GM23248 (cell line): Measurements from ENCODE around the gene AKAP13. TPM values are rescaled to one million over a fixed set of nuclear protein-coding genes. Genes with fewer than 3 reads are reported as not detected.

Source experiments
- DNase-seq: peaks from one replicate; pipeline ENCODE4 v3.0.0-alpha.2; 2015
- H2AFZ ChIP-seq: fragments of 200-600 bp; sonication (generic); 2 replicates; pipeline ENCODE4 v1.6.1; 2016; ENCODE audit warnings: antibody characterized with exemption
- H3F3A ChIP-seq: fragments of 200-600 bp; sonication (generic); 2 replicates; pipeline ENCODE4 v1.6.1; 2016; ENCODE audit warnings: mild to moderate bottlenecking, antibody characterized with exemption, mixed run types; ENCODE audit not compliant: insufficient read depth
- H3K27ac ChIP-seq: fragments of 200-600 bp; sonication (generic); 2 replicates; pipeline ENCODE4 v1.5.1; 2016; ENCODE audit warnings: mild to moderate bottlenecking
- H3K27me3 ChIP-seq: fragments of 200-600 bp; sonication (generic); replicated peaks from 2 replicates; pipeline ENCODE4 v1.6.1; 2016; ENCODE audit warnings: mild to moderate bottlenecking; ENCODE audit not compliant: insufficient read depth
- H3K36me3 ChIP-seq: fragments of 200-600 bp; sonication (generic); 2 replicates; pipeline ENCODE4 v1.6.1; 2016; ENCODE audit warnings: low read depth, mild to moderate bottlenecking
- H3K4me1 ChIP-seq: fragments of 200-600 bp; sonication (generic); 2 replicates; pipeline ENCODE4 v1.6.1; 2016; ENCODE audit warnings: mild to moderate bottlenecking; ENCODE audit not compliant: insufficient read depth
- H3K4me2 ChIP-seq: fragments of 200-600 bp; sonication (generic); one replicate; pipeline ENCODE4 v1.6.1; 2016; ENCODE audit warnings: mild to moderate bottlenecking; ENCODE audit not compliant: unreplicated experiment
- H3K4me3 ChIP-seq: fragments of 200-600 bp; sonication (generic); 2 replicates; pipeline ENCODE4 v1.5.1; 2016; ENCODE audit warnings: mild to moderate bottlenecking
- H3K79me2 ChIP-seq: fragments of 200-600 bp; sonication (generic); 2 replicates; pipeline ENCODE4 v1.6.1; 2016; ENCODE audit warnings: mild to moderate bottlenecking; ENCODE audit not compliant: insufficient read depth
- H3K9ac ChIP-seq: fragments of 200-600 bp; sonication (generic); 2 replicates; pipeline ENCODE4 v1.6.1; 2016; ENCODE audit warnings: mild to moderate bottlenecking
- H3K9me2 ChIP-seq: fragments of 200-600 bp; sonication (generic); 2 replicates; pipeline ENCODE4 v1.6.1; 2016; ENCODE audit warnings: mixed run types, mild to moderate bottlenecking, moderate library complexity; ENCODE audit not compliant: insufficient read depth
- H3K9me3 ChIP-seq: fragments of 200-600 bp; sonication (generic); one replicate; pipeline ENCODE4 v1.6.1; 2017; ENCODE audit warnings: low read depth
- H4K20me1 ChIP-seq: fragments of 200-600 bp; sonication (generic); 2 replicates; pipeline ENCODE4 v1.6.0; 2016; ENCODE audit not compliant: insufficient read depth
- EZH2 ChIP-seq: fragments of 200-600 bp; sonication (generic); IDR thresholded peaks from 2 replicates; pipeline ENCODE4 v1.6.1; 2018; ENCODE audit warnings: antibody characterized with exemption, mild to moderate bottlenecking; ENCODE audit not compliant: insufficient read depth, poor library complexity, severe bottlenecking
- EZH2phosphoT487 ChIP-seq: fragments of 200-600 bp; sonication (generic); IDR thresholded peaks from 2 replicates; pipeline ENCODE4 v1.6.1; 2018; ENCODE audit warnings: antibody characterized with exemption, moderate library complexity, mild to moderate bottlenecking, low read depth; ENCODE audit not compliant: insufficient read depth
- WGBS, 2 experiments: methylation state at CpG; one replicate each; pipeline ENCODE4 v1.1.6; 2015 to 2017; ENCODE audit warnings: low lambda C conversion rate in 2 of 2, low coverage in 1 of 2; ENCODE audit errors: missing lambda C conversion rate in 2 of 2; 5-methylcytosine and 5-hydroxymethylcytosine counted together
- in situ Hi-C: fragments of 300-500 bp; cut with MboI; formaldehyde crosslinking; loops from 2 replicates; pipeline ENCODE4 v1.15.0; 2020
- polyA plus RNA-seq: library from polyadenylated mRNA; unstranded; fragments of >200 nt; fragmentation: Nextera tagmentation; extraction: Ambion mirVana; gene quantifications from 2 replicates; pipeline ENCODE4 v1.2.1, GENCODE V29; 2016
- total RNA-seq: library from RNA; depleted of rRNA; stranded (reverse); fragments of >200 nt; shearing (Covaris generic); gene quantifications from 2 replicates; pipeline ENCODE4 v1.2.3, GENCODE V29; 2014

AKAP13 gene
- total and polyA plus RNA-seq, 2 experiments from 2014 or later: 26.5 to 27.7 TPM

DNA sequence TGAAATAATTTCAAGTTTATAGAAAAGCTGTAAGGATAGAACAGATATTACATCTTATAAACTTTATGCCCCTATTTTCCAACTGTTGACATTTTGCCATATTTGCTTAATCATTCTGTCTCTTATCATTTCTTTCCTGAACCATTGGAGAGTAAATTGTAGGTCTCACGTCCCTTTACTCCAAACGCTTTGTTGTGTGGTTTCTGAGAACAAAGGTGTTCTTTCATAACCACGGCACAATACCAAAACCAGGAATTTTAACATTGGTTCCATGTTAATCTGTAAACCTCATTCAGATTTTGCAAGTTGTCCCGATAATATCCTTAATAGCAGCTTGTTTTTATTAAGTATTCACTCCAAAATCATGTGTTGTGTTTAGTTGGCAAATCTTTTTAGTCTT, 134.8 kb downstream of the AKAP13 start:
- Histone ChIP-seq H3K4me2 (no peak overlapping the region), H3K9me2 (no peaks in the 10 kb centered on the region), H3K36me3 (no peaks in the 10 kb centered on the region), H3K27me3 (no peaks in the 10 kb centered on the region), H3K79me2 (peaks cover 98% of the 10 kb centered on the region), H2AFZ (no peak overlapping the region), H3K9ac (no peak overlapping the region), H4K20me1 (no peaks in the 10 kb centered on the region), H3F3A (no peaks in the 10 kb centered on the region), H3K4me1 (peaks cover 20% of the 10 kb centered on the region), H3K4me3 (no peak overlapping the region), H3K27ac (no peak overlapping the region), H3K9me3 (no peaks in the 10 kb centered on the region)
- peak; percentile 13 for DNase-seq
- TF ChIP-seq EZH2 (no peak), EZH2phosphoT487 (no peak)
- in situ Hi-C loops: no loop called here
- 32 to 42% methylated on average over 4 of the region's 4 CpGs for WGBS, 2 experiments

DNA sequence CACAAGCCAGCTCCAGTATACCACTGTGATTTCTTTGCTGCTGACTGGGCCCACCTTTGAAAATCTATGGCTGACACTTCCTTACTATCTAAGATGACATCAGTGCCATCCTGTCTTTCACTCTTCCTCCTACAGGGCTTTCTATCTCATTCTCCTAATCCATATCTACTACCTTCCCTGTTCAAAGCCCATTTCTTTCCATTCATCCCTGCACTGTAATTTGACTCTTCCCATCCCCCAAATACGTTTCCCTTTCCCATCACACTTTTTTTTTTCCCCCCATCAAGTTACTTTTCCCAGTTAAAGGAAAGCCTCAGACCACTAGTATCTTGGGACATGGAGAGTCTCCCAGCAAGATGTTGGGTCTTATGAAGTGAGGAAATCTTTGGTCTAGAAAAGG, 136.7 kb downstream of the AKAP13 start:
- H3F3A ChIP-seq: no peaks in the 10 kb centered on the region
- no peak overlapping the region for H3K4me2 ChIP-seq
- in situ Hi-C loops: no loop called here
- H3K9me3 ChIP-seq: no peaks in the 10 kb centered on the region
- no peak overlapping the region for H3K27ac ChIP-seq
- no peak overlapping the region for H3K9ac ChIP-seq
- H3K9me2 ChIP-seq: no peaks in the 10 kb centered on the region
- WGBS, 2 experiments: 96% methylated on average over 1 of the region's 1 CpG
- peaks cover 99% of the 10 kb centered on the region for H3K79me2 ChIP-seq
- TF ChIP-seq EZH2: no peak
- no peak for TF ChIP-seq EZH2phosphoT487
- no peak overlapping the region for H3K4me3 ChIP-seq
- DNase-seq: no peak
- H3K27me3 ChIP-seq: no peaks in the 10 kb centered on the region
- peaks cover 20% of the 10 kb centered on the region for H3K4me1 ChIP-seq
- H3K36me3 ChIP-seq: no peaks in the 10 kb centered on the region
- no peaks in the 10 kb centered on the region for H4K20me1 ChIP-seq
- H2AFZ ChIP-seq: no peak overlapping the region

DNA sequence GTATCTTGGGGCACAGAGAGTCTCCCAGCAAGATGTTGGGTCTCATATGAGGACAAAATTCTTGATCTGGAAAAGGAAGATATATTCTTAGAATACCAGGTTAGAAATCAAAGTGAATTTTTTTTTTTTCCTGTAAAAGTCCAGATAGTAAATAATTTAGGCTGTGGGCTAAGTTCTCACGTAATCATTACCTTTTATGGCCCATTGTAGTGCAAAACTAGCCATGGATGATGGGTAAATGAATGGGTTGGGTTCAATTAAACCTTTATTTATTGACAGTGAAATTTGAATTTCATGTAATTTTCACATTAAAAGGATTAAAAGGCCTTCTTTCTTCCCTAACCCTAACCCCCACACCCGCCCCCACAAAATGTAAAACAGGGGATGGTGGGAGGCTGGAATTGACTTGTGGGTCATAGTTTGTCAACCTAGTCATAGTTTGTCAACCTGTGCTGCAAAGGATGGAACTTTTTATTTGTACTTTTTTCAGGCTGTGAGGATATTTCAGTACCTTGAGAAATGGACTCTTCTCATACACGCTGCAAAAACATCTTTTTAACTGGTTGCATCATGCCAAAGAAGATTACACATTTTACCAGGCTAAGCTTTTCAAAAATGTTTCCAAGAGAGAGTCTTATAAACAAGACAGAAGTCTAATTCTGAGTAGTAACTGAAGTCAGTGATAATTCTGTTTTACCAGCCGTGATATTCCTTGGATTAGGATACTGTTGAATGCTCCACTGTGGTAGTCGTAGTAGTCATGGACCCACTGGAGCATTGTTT, 138.8 kb downstream of the AKAP13 start:
- H3K9me2 ChIP-seq: no peaks in the 10 kb centered on the region
- peaks cover 86% of the 10 kb centered on the region for H3K79me2 ChIP-seq
- no peaks in the 10 kb centered on the region for H3K9me3 ChIP-seq
- H3K4me3 ChIP-seq: no peak overlapping the region
- peaks cover 20% of the 10 kb centered on the region for H3K4me1 ChIP-seq
- H3K36me3 ChIP-seq: no peaks in the 10 kb centered on the region
- no peaks in the 10 kb centered on the region for H4K20me1 ChIP-seq
- TF ChIP-seq EZH2 (no peak), EZH2phosphoT487 (no peak)
- no peak overlapping the region for H3K27ac ChIP-seq
- no peak overlapping the region for H2AFZ ChIP-seq
- H3F3A ChIP-seq: no peaks in the 10 kb centered on the region
- in situ Hi-C loops: no loop called here
- H3K4me2 ChIP-seq: no peak overlapping the region
- H3K27me3 ChIP-seq: no peaks in the 10 kb centered on the region
- 60 to 62% methylated on average over 5 of the region's 5 CpGs for WGBS, 2 experiments
- no peak overlapping the region for H3K9ac ChIP-seq
- peak; percentile 37 for DNase-seq

DNA sequence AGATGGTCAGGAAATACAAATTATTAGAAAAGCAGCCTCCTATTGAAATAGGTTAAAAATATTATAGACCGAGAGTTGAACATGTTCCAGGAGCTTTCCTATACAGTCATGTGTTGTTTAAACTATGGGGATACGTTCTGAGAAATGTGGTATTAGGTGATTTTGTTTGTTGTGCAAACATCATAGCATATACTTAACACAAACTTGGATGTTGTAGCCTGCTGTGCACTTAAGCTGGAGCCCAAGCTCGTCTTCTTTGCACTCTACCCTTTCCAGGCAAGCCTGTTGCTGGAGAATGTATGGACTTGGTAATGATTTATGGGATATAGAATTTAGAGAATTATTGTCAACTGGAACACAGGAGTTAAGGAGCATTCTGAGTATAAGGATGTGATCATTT, 140.2 kb downstream of the AKAP13 start:
- no peaks in the 10 kb centered on the region for H3K36me3 ChIP-seq
- H3K9me2 ChIP-seq: no peaks in the 10 kb centered on the region
- H3K4me1 ChIP-seq: peaks cover 11% of the 10 kb centered on the region
- H3K9me3 ChIP-seq: no peaks in the 10 kb centered on the region
- no peak overlapping the region for H2AFZ ChIP-seq
- no peak overlapping the region for H3K9ac ChIP-seq
- H3K27ac ChIP-seq: no peak overlapping the region
- H3K27me3 ChIP-seq: no peaks in the 10 kb centered on the region
- H3K79me2 ChIP-seq: peaks cover 78% of the 10 kb centered on the region
- WGBS, 2 experiments: 59 to 62% methylated on average over 3 of the region's 3 CpGs
- TF ChIP-seq EZH2 (no peak), EZH2phosphoT487 (no peak)
- H3F3A ChIP-seq: no peaks in the 10 kb centered on the region
- no peaks in the 10 kb centered on the region for H4K20me1 ChIP-seq
- H3K4me2 ChIP-seq: no peak overlapping the region
- no peak overlapping the region for H3K4me3 ChIP-seq
- in situ Hi-C loops: no loop called here
- no peak for DNase-seq
